Activated CD8-positive, alpha-beta memory T cell treated with anti-CD3 and anti-CD28 coated beads for 24 hours (primary cell): ENCODE results near the gene TBL1X.

ENCODE experiments used
- DNase-seq: peaks from one replicate; pipeline ENCODE4 v3.0.0-alpha.2; 2020

TBL1X gene

GRCh38 chrX:9593756-9594155 is 128.9 kb downstream of the TBL1X start:
- no peak for DNase-seq

DNA sequence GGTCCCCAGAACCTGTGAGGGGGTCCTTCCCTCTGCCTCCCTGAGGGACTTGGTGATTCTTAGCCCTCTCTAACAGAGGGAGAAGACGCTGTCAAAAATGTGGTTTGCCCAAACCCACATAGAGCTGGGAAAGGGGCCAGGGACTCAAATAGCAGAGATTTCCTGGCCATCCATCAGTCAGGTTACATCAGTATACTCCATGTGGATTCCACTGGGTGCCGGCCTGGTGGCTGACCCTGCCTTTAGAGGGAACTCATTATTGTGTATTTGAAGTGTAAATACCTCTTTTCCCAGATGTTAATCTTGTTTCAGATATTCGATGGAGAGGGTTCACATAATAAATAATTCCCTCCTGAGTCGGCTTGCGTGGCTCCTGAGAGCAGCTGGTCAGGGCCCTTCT is 130.3 kb downstream of the TBL1X start:
- no peak for DNase-seq

DNA sequence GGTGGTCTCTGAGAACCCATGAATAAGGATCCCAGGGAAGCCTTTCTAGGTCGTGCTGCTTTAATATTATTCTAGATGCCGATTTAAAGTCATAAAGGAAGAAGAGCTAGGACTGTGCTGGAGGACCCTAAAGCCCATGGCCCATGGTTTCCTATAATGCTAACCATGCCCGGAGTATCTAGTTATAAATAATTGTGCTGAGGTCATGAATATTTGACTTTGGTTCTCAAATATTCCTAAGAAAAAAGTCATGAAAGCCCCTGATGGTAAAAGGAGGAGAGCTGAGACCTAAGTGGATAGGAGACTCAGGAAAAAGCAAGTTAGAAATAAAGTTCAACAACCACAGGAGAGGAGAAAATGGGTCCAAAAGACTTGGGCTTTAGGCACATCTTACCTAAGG is 132.0 kb downstream of the TBL1X start:
- no peak for DNase-seq

GRCh38 chrX:9597361-9598035 is 132.6 kb downstream of the TBL1X start:
- no peak for DNase-seq

DNA sequence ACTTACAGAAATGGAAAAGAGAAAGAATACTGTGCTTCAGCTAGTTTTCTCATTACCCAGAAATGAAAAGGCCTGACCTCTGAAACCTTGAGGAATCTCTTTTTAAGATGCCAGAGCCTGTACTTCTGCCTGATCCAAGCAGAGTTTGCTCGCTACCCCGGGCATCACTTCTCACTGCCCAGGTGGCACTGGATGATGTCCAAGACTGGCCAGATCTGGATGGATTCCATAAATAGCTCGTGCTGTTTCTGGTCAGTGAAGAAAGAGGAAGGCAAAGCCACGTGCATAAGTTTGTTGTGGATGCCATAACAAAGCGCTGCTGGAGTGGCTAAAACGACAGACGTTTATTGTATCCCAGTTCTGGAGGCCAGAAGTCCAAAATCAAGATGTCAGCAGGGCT is 133.5 kb downstream of the TBL1X start:
- DNase-seq, result no peak

DNA sequence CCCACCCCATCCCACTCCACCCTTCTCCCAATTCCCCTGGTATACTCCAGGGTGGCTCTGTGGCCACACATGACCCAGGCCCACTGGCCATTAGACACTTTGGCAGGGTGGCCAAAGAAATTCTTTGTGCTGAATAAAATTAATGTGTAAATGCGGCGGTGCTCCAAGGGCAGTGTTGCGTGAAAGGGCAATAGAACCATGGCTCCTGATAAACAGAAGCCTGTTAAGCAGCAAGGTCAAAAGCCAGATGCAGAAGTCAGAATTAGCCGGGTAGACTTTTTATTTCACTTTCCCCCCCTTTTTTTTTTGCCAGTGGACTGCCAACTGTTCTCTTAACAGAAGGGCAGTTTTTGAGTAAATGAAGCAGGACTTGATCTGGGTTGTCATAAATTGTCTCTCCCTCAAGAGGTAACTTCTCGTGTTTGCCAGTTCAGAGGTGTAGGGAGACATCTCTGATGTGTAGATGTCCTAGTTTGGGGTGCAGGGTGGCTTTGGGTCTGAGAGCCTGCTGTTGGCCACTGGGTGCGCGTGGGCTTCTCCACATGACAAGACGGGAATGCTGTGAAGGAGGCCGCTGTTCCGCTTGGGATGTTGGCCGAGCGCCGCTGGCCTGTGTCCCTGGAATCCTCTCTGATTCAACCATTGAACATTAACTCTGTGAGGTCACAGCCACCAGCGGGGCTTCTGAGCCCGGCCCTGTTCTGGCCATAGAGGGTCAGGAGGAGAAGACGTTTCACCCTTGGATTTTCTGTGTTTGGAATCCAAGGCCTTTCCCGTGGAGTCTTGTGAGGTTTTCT is 139.5 kb downstream of the TBL1X start:
- DNase-seq, result no peak

DNA sequence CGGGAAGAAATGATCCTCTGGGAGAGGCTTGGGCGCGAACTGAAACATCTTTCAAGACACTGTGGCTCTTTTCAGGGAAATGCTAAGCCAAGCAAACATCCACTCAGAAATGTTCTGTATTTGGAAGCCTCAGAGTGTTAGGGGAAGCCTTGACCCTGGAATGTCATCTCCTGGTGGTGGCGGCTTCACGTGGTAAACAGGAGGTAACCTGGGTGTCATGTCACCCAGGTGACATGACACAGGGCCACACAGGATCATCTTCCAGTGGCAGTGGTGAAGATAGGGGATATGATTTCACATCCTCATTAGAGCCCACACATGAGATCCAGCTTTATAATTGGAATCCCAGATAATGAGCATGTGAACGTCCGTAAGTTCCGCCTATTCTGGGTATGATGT is 140.0 kb downstream of the TBL1X start:
- no peak for DNase-seq

GRCh38 chrX:9605484-9605883 is 140.6 kb downstream of the TBL1X start:
- no peak for DNase-seq

- no peak for DNase-seq
Observed at GRCh38 chrX:9606971-9607370, 142.1 kb downstream of the TBL1X start.

- DNase-seq, result no peak
Observed at GRCh38 chrX:9609499-9609898, 144.6 kb downstream of the TBL1X start.

- DNase-seq, result no peak
Observed at GRCh38 chrX:9609987-9610386, 145.1 kb downstream of the TBL1X start.

- DNase-seq, result no peak
Observed at GRCh38 chrX:9610771-9611392, 146.0 kb downstream of the TBL1X start.

DNA sequence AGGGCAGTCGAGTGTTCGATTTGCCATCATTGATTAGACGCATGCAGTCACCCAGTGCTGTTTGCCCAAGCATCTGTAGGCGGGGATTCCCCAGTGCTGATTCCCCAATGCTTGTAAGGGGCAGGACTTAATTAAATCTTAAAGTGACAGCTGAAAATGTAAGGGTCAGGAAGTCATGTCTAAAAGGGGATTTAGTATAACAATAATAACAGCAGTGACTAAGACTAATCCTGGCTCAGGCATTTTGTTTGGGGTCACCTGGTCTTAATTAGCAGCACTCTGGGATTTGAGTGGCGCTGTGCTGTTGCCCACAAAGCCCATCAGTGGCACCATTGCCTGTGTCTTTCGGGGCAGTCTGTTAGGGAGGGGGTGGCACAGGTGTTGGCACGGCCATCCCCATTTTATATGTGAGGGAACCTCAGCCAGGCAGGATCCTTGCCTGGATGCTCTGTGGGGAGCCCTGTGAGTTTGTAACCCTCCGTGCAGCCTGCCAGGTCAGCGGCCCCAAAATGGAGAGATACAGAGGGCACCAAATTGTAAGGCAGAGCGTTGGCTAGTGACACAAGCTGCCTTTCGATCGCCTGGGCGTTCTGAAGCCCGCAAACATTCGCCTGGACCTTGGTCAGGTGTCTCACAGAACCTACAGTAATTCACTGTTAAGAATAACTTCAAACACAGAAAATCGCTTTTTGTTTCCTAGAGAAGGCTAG is 146.7 kb downstream of the TBL1X start:
- no peak for DNase-seq

GRCh38 chrX:9612146-9612505 is 147.3 kb downstream of the TBL1X start:
- no peak for DNase-seq

DNA sequence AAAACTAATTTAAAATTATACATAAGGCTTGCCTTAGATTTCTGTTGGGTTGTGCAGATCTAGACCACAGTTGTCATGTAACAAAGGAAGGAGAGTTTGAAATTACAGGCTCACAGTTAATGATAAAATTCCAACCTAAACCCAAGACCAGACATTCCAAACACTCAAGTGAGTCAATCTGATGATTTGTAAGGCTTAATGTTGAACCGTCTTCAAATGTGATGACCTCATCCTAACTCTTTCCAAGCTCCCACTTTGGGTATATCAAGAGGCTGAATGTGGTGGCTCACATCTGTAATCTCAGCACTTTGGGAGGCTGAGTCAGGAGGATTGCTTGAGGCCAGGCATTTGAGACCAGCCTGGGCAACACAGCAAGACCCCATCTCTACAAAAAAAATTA is 149.2 kb downstream of the TBL1X start:
- no peak for DNase-seq

- no peak for DNase-seq
Observed at GRCh38 chrX:9619133-9619532, 154.3 kb downstream of the TBL1X start.

DNA sequence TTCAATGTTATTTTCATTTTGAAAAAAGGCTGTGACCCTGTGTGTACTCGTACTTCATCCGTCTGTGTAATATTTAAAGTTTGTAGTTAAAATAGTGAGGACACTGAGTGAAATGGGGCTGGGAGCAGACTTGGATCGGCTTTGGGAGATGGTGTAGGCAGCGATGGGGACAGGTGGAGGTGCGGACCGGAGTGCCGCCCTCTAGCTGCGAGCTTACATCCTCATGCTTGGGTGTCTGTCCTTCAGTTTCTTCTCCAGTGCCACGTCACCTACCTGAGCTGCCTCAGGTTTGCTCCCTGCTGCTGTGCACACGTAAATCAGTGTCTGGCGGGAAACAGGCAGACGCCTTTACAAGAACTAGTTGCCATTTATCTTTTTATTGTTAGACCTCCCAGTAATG is 154.7 kb downstream of the TBL1X start:
- no peak for DNase-seq

DNA sequence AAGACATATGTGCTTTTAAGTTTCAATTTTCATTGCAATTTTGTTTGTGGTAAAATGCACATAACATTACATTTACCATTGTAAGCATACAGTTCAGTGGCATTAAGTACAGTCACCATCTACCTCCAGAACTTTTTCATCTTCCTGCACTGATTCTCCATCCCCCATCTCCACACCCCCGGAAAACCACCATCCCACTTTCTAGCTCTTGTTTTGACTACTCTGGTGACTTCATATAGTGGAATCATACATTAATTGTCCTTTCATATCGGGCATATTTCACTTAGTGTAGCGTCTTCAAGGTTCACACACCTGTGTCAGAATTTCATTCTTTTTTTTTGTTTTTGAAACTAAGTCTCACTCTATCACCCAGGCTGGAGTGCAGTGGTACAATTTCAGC is 157.3 kb downstream of the TBL1X start:
- no peak for DNase-seq

DNA sequence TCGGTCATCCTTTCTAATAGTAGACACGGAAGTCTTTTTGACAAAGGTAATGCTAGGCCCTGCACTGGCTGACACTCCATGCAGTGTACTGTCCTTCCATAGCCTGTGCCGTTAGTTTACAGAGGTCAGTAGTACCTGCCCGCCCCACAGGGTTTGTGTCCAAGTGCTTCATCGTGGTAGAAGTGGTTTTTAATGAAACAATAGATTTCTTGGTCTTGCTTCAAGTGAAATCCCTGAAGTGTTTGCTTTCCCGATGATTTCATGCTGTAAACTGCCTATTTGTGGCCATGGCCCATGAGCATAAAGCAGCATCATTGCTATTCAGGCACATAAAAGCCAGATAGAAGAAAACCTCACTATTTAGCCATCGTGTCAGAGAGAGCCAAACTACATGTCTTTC is 161.5 kb downstream of the TBL1X start:
- no peak for DNase-seq

- DNase-seq, result no peak
Observed at GRCh38 chrX:9627922-9628321, 163.1 kb downstream of the TBL1X start.

DNA sequence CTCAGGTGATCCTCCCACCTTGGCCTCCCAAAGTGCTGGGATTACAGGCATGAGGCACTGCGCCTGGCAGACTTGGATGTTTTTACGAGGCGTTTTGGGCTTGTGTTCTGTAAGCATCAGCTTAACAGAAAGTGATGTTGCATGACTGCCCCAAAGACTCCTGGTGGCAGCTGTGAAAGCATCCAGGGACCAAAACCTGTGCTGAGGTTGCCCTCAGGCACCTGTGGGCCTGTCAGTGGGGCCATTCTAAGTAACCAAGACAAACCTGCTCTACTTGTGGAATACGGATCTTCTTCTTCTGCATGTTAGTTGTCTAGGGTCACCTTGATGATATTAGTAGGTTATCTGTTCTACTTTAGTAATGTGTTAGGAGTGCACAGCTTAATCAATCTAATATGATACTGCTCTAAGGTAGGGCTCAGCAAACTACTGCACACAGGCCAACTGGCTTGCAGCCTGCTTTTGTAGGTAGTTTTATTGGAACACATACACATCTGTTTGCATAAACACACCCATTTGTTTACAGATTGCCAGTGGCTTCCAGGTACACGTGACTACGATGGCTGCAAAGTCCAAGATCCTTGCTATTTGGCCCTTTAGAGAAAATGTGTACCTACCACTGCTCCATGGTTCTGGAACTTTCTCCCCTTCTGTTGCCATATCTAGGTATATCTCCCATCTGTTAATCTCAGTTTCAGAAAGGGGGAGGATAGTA is 164.1 kb downstream of the TBL1X start:
- no peak for DNase-seq

DNA sequence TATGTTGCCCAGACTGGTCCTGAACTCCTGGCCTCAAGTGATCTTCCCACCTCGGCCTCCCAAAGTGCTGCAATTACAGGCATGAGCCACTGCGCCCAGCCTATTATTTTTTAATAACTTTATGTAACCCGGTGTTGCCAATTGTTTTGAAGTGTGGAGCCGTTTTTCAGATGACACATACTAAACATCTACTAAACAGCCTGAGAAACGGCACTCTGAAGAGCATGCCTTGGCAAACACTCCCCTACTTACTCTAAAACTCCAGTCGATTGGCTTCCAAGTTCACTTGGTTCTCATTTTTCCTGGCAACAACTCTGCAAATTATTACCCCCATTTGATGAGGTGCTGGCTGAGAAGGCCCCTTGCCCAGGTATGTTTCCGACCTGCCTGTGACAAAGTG is 169.7 kb downstream of the TBL1X start:
- DNase-seq, result no peak

GRCh38 chrX:9635368-9635767 is 170.5 kb downstream of the TBL1X start:
- DNase-seq, result no peak
